Aorta (tissue), 5 donors: Measurements from ENCODE around the gene PAMR1. TPM values are rescaled to one million over a fixed set of nuclear protein-coding genes. Genes with fewer than 3 reads are reported as not detected.

Experiments used
- ATAC-seq: fragments of 200-7000 bp; cut with Tn5 transposase; one replicate; pipeline ENCODE4 v1.9.1; 2022; ENCODE audit warnings: moderate library complexity; ENCODE audit not compliant: low FRiP score
- DNase-seq, 2 donors: peaks; one replicate each; pipeline ENCODE4 v3.0.0-alpha.2; 2020
- H3K27ac ChIP-seq, 2 donors: one replicate each; pipeline ENCODE4 v1.5.1; 2013; ENCODE audit warnings: low read length in 2 of 2, mild to moderate bottlenecking in 2 of 2, moderate library complexity in 2 of 2, control low read depth in 1 of 2, inconsistent platforms in 1 of 2, low read depth in 1 of 2
- H3K27me3 ChIP-seq, 2 donors: one replicate each; pipeline ENCODE4 v1.6.1; 2013; ENCODE audit warnings: control low read depth in 1 of 2, low read length in 1 of 2, mild to moderate bottlenecking in 1 of 2, moderate library complexity in 1 of 2; ENCODE audit not compliant: insufficient read depth in 2 of 2, control insufficient read depth in 1 of 2
- H3K36me3 ChIP-seq, 2 donors: one replicate each; pipeline ENCODE4 v1.6.1; 2013; ENCODE audit warnings: control low read depth in 1 of 2, low read length in 1 of 2, mild to moderate bottlenecking in 1 of 2; ENCODE audit not compliant: insufficient read depth in 2 of 2, control insufficient read depth in 1 of 2
- H3K4me1 ChIP-seq, 2 donors: one replicate each; pipeline ENCODE4 v1.6.1; 2013; ENCODE audit warnings: low read length in 2 of 2, control low read depth in 1 of 2, mild to moderate bottlenecking in 1 of 2, moderate library complexity in 1 of 2; ENCODE audit not compliant: insufficient read depth in 2 of 2, control insufficient read depth in 1 of 2
- H3K4me3 ChIP-seq, 2 donors: one replicate each; pipeline ENCODE4 v1.5.1; 2013; ENCODE audit warnings: low read length in 2 of 2, control low read depth in 1 of 2, mild to moderate bottlenecking in 1 of 2
- H3K9me3 ChIP-seq: one replicate; pipeline ENCODE4 v1.6.1; 2013; ENCODE audit warnings: mild to moderate bottlenecking, low read length; ENCODE audit not compliant: control insufficient read depth
- WGBS, 2 donors: extraction: QIAGEN DNeasy Blood & Tissue Kit; methylation state at CpG; one replicate each; pipeline ENCODE4 v1.1.7; 2013; 5-methylcytosine and 5-hydroxymethylcytosine counted together
- intact Hi-C, 2 donors: fragments of 100-400 bp; cut with DNase I; formaldehyde crosslinking; loops; one replicate each; pipeline versions ENCODE4 v1.14.2 to v1.15.0; 2022
- polyA plus RNA-seq, 2 donors: library from polyadenylated mRNA; stranded (reverse); fragments of 200-250 nt; gene quantifications; one replicate each; pipeline ENCODE4 v1.2.3, GENCODE V29; 2013
- total RNA-seq, 2 donors: library from RNA; stranded (reverse); fragmentation: NEBNext Ultra II Directional; extraction: Animal tissue kit (Norgen Biotek cat#: 25700); gene quantifications; one replicate each; pipeline ENCODE4 v1.2.1, GENCODE V29; 2021
- donor health status: healthy with polysubstance abuse.
- donor health status: Bipolar disorder and iron deficiency.
- donor health status: DM: no; HTN: no; CAD: no.
- donor health status: DM: no; HTN: no; CAD: no.
- donor health status: DM: yes; HTN: yes; CAD: no.

Gene PAMR1
- total and polyA plus RNA-seq, 4 donors = 0.69 to 3.1 (median 2.2) TPM

- no peaks in the 10 kb centered on the region for H3K27me3 ChIP-seq
- intact Hi-C loops = no loop called here
- ATAC-seq (no peak), DNase-seq (no peak)
- 96% methylated on average over 13 of the region's 13 CpGs for WGBS, 2 donors
- no peaks in the 10 kb centered on the region for H3K4me1 ChIP-seq
- no peak overlapping the region for H3K4me3 ChIP-seq
- no peak overlapping the region for H3K27ac ChIP-seq
- H3K9me3 ChIP-seq = no peaks in the 10 kb centered on the region
- no peaks in the 10 kb centered on the region for H3K36me3 ChIP-seq
These were observed 54.8 kb downstream of the PAMR1 start for GRCh38 chr11:35470616-35471015.

DNA sequence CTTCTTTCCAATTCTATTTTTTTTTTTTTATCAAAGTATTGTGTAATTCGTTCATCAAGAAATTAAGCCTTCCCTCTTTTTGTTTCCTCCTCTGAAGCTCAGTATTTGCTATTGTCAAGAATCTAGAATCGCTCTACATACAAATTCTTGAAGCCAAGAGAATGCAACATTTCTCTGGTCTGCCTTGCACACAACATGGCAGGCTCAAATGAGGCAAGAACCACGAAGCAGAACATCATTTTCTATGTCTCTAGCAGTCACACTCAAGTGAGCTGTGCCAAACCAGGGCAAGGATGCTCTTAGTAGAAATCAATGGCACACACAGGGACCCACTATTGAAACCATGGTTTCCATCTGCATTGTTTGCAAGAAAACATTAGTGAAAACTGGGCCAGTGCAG lies 59.4 kb downstream of the PAMR1 start:
- H3K9me3 ChIP-seq = peaks cover under 1% of the 10 kb centered on the region
- H3K27me3 ChIP-seq = peaks cover 2 to 3% of the 10 kb centered on the region in 2 donors
- intact Hi-C loops = no loop called here
- H3K4me1 ChIP-seq = no peaks in the 10 kb centered on the region
- H3K27ac ChIP-seq = no peak overlapping the region
- DNase-seq (no peak), ATAC-seq (no peak)
- no peaks in the 10 kb centered on the region for H3K36me3 ChIP-seq
- 86% methylated on average over 3 of the region's 3 CpGs for WGBS, 2 donors
- no peak overlapping the region for H3K4me3 ChIP-seq

DNA sequence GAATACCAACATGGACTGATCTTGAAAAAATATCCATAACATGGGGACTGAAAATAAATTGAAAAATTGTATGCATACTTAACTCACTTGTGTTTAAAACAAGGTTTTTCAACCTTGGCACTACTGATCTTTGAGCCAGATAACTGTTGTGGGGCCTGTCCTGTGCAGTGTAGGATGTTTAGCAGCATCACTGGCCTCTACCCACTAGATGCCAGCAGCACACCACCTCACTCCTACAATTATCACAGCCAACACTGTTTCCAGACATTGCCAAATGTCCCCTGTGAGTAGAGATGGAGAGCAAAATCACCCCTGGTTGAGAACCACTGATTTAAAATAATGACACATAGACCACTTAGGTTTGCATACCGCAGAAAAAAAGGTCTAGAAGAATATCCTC lies 61.1 kb downstream of the PAMR1 start:
- DNase-seq (no peak), ATAC-seq (no peak)
- H3K9me3 ChIP-seq = peaks cover 1% of the 10 kb centered on the region
- H3K36me3 ChIP-seq = no peaks in the 10 kb centered on the region
- H3K27ac ChIP-seq = no peak overlapping the region
- 75 to 90% methylated on average over 1 of the region's 1 CpG for WGBS, 2 donors
- H3K4me3 ChIP-seq = no peak overlapping the region
- intact Hi-C loops = no loop called here
- peaks cover 3% of the 10 kb centered on the region in 2 donors for H3K27me3 ChIP-seq
- no peaks in the 10 kb centered on the region for H3K4me1 ChIP-seq

DNA sequence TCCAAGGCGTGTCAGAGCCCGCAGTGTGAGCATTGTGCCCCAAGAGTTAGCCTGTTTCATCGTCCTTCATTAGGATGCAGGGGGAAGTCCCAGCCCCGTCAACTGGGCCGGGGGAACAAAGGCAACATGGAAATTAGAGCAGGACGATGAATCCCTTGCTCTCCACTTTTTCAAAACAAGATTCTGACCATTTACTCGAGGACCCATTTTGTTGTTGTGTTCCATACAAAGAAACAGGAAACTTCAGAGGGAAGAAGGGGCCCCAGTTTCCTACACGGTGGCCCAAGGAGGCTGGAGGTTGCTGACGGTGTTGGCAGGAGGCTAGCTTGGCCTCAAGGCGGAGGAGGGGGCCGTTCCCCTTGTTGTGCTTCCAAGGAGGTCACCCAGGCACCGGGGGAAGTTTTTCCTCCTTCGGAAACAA lies 62.1 kb downstream of the PAMR1 start:
- Histone ChIP-seq H3K4me1 (no peaks in the 10 kb centered on the region), H3K4me3 (no peak overlapping the region), H3K27ac (no peak overlapping the region), H3K9me3 (peaks cover 1% of the 10 kb centered on the region), H3K27me3 (peaks cover 3% of the 10 kb centered on the region in 2 donors), H3K36me3 (no peaks in the 10 kb centered on the region)
- DNase-seq (no peak), ATAC-seq (no peak)
- intact Hi-C loops = no loop called here
- 74 to 77% methylated on average over 13 of the region's 13 CpGs for WGBS, 2 donors

- DNase-seq (no peak), ATAC-seq (no peak)
- Histone ChIP-seq H3K4me3 (no peak overlapping the region), H3K27ac (no peak overlapping the region), H3K36me3 (no peaks in the 10 kb centered on the region), H3K27me3 (peaks cover 3% of the 10 kb centered on the region in 2 donors), H3K9me3 (peaks cover 1% of the 10 kb centered on the region), H3K4me1 (no peaks in the 10 kb centered on the region)
- intact Hi-C loops = no loop called here
- WGBS, 2 donors = 43 to 46% methylated on average over 2 of the region's 2 CpGs
These were observed 63.4 kb downstream of the PAMR1 start for GRCh38 chr11:35461917-35462538.

GRCh38 chr11:35459489-35459888 lies 65.9 kb downstream of the PAMR1 start:
- Histone ChIP-seq H3K4me1 (no peaks in the 10 kb centered on the region), H3K9me3 (peaks cover 1% of the 10 kb centered on the region), H3K27ac (no peak overlapping the region), H3K27me3 (peaks cover 3 to 5% of the 10 kb centered on the region in 2 donors), H3K4me3 (no peak overlapping the region), H3K36me3 (no peaks in the 10 kb centered on the region)
- whole genome bisulfite sequencing, 2 donors = 79 to 85% methylated on average over 1 of the region's 1 CpG
- intact Hi-C loops = no loop called here
- DNase-seq (no peak), ATAC-seq (no peak)

DNA sequence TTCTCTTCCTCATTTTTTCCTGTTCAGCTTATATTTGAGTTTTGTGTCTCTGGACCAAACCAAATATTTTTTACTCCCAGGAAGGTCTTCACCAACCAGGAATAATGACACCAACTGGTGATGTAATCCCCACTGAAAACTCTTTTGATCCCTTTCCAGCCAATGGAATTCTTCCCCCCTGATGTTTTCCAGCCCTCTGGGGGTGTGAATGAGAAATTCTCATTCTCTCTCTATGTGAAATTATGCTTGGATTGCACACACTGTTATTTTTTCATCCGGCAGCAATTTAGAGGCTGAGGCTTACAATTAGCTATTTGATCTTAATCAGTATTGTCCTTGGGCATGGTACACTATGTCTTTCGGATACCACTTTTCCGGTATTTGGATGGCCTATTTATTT lies 66.6 kb downstream of the PAMR1 start:
- no peak for DNase-seq
- no peak overlapping the region for H3K4me3 ChIP-seq
- 39 to 50% methylated on average over 3 of the region's 3 CpGs for WGBS, 2 donors
- intact Hi-C loops = no loop called here
- no peak for ATAC-seq
- no peak overlapping the region for H3K27ac ChIP-seq
- peaks cover 1% of the 10 kb centered on the region for H3K9me3 ChIP-seq
- peaks cover 3 to 6% of the 10 kb centered on the region in 2 donors for H3K27me3 ChIP-seq
- no peaks in the 10 kb centered on the region for H3K36me3 ChIP-seq
- no peaks in the 10 kb centered on the region for H3K4me1 ChIP-seq

DNA sequence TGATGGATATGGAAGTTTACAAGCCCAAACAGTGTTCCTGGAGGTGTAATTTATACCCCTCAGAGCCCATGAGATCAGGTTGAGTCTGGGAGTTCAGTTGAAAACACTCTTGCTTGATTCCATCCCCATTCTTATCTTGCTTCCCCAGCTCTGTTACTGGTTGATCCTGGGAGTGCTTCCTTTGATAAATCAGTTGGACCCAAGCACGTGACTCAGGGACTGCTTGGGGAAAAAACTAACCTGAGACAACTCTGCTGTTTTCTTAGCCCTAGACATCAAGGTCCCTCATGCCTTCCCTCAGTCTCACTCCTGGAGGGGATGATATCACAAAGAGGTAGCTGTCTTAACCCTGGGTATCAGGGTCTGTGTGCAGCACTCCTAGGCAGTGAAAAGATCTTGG lies 71.1 kb downstream of the PAMR1 start:
- H3K36me3 ChIP-seq = no peaks in the 10 kb centered on the region
- ATAC-seq = no peak
- intact Hi-C loops = no loop called here

GRCh38 chr11:35436581-35437250 lies 88.7 kb downstream of the PAMR1 start:
- Histone ChIP-seq H3K9me3 (peaks cover 1% of the 10 kb centered on the region), H3K36me3 (no peaks in the 10 kb centered on the region), H3K4me3 (no peak overlapping the region), H3K27ac (no peak overlapping the region), H3K4me1 (no peaks in the 10 kb centered on the region), H3K27me3 (no peaks in the 10 kb centered on the region)
- WGBS, 2 donors = 92 to 96% methylated on average over 2 of the region's 2 CpGs
- no peak for ATAC-seq
- intact Hi-C loops = no loop called here
- no peak for DNase-seq

More for the DNA sequence above, 71.1 kb downstream of the PAMR1 start:
- Histone ChIP-seq H3K4me3 (no peak overlapping the region), H3K9me3 (peaks cover 3% of the 10 kb centered on the region), H3K27ac (no peak overlapping the region), H3K27me3 (peaks cover 0 to 2% of the 10 kb centered on the region in 2 donors), H3K4me1 (no peaks in the 10 kb centered on the region)
- 59 to 69% methylated on average over 1 of the region's 1 CpG for whole genome bisulfite sequencing, 2 donors
- no peak for DNase-seq
